Uterus (tissue), 4 donors: ENCODE results near the gene TMEM119. TPM values are rescaled to one million over a fixed set of nuclear protein-coding genes. Genes with fewer than 3 reads are reported as not detected.

ENCODE experiments used
- DNase-seq, 2 donors: peaks; one replicate each; pipeline ENCODE4 v3.0.0-alpha.2; 2019 to 2020
- H3K27ac ChIP-seq, 2 donors: fragments of 200-600 bp; sonication (generic); 1 replicate in 1 of 2; 2 replicates in 1 of 2; pipeline ENCODE4 v1.5.1; 2016 to 2018
- H3K27me3 ChIP-seq, 2 donors: fragments of 200-600 bp; sonication (generic); one replicate each; pipeline ENCODE4 v1.5.1; 2018 to 2019; ENCODE audit warnings: control low read depth in 1 of 2
- H3K36me3 ChIP-seq, 2 donors: fragments of 200-600 bp; sonication (generic); one replicate each; pipeline ENCODE4 v1.5.1; 2019; ENCODE audit warnings: control low read depth in 1 of 2
- H3K4me1 ChIP-seq, 2 donors: fragments of 200-600 bp; sonication (generic); one replicate each; pipeline ENCODE4 v1.5.1; 2018 to 2019; ENCODE audit warnings: control low read depth in 1 of 2
- H3K4me3 ChIP-seq, 2 donors: fragments of 200-600 bp; sonication (generic); 1 replicate in 1 of 2; 2 replicates in 1 of 2; pipeline ENCODE4 v1.5.1; 2018 to 2019; ENCODE audit warnings: mild to moderate bottlenecking in 1 of 2
- H3K9me3 ChIP-seq, 2 donors: fragments of 200-600 bp; sonication (generic); one replicate each; pipeline ENCODE4 v1.5.1; 2019; ENCODE audit warnings: control low read depth in 1 of 2
- POLR2A ChIP-seq, 2 donors: fragments of 450-650 bp; IDR thresholded peaks; one replicate each; pipeline ENCODE4 v1.6.1; 2016; ENCODE audit warnings: antibody characterized with exemption in 2 of 2, mild to moderate bottlenecking in 1 of 2, moderate library complexity in 1 of 2
- intact Hi-C: fragments of 100-400 bp; cut with DNase I; formaldehyde crosslinking; loops from one replicate; pipeline ENCODE4 v1.15.1; 2023; ENCODE audit warnings: low total_unique reads
- total RNA-seq, 4 donors: library from RNA; depleted of rRNA in 3 of 4; stranded (reverse); fragments of >200 nt in 3 of 4; gene quantifications; one replicate each; pipeline versions ENCODE4 v1.1.0 to v1.2.4, GENCODE V29; 2014 to 2023
- TF ChIP-seq, protein P1 (sequence below), 4 experiments: fragments of 200-600 bp in 2 of 4; fragments of 450-650 bp in 2 of 4; sonication (generic) in 2 of 4; IDR thresholded peaks; one replicate each; pipeline ENCODE4 v1.5.1; 2016 to 2019; ENCODE audit warnings: antibody characterized with exemption in 4 of 4, mild to moderate bottlenecking in 2 of 4, moderate library complexity in 1 of 4
- donor health status: DM: yes; HTN: yes; CAD: no.

The TMEM119 gene
- total RNA-seq, 4 donors from 2014 or later: 9.1 to 102 (median 12.4) TPM

DNA sequence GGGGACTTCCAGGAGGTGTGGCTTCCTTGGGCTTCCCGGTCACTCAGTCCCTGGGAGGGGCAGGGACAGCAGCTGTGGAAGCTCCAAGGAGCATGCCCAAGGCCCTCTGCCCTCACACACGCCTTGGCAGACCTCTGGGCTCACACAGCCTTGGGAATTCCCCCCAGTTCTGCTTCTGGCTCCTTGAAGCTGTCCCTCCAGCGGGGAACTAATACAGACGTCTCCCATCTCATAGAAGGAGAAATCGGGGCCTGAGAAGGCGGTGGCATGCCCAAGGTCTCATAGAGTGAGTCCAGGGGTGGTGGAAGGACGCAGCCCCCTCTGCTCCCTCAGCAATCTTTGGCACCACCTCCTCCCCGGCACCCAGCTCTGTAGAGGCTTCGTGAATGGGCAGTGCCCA is 15.7 kb upstream of the TMEM119 start:
- Histone ChIP-seq H3K4me3 (no peak overlapping the region), H3K9me3 (no peaks in the 10 kb centered on the region), H3K36me3 (no peaks in the 10 kb centered on the region), H3K27ac (no peak overlapping the region), H3K4me1 (peaks cover 0 to 4% of the 10 kb centered on the region in 2 donors), H3K27me3 (no peaks in the 10 kb centered on the region)
- intact Hi-C loops: no loop called here
- TF ChIP-seq, protein P1, sequence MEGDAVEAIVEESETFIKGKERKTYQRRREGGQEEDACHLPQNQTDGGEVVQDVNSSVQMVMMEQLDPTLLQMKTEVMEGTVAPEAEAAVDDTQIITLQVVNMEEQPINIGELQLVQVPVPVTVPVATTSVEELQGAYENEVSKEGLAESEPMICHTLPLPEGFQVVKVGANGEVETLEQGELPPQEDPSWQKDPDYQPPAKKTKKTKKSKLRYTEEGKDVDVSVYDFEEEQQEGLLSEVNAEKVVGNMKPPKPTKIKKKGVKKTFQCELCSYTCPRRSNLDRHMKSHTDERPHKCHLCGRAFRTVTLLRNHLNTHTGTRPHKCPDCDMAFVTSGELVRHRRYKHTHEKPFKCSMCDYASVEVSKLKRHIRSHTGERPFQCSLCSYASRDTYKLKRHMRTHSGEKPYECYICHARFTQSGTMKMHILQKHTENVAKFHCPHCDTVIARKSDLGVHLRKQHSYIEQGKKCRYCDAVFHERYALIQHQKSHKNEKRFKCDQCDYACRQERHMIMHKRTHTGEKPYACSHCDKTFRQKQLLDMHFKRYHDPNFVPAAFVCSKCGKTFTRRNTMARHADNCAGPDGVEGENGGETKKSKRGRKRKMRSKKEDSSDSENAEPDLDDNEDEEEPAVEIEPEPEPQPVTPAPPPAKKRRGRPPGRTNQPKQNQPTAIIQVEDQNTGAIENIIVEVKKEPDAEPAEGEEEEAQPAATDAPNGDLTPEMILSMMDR (IDR thresholded peaks at IDR 0.05): no peak
- DNase-seq: no peak

DNA sequence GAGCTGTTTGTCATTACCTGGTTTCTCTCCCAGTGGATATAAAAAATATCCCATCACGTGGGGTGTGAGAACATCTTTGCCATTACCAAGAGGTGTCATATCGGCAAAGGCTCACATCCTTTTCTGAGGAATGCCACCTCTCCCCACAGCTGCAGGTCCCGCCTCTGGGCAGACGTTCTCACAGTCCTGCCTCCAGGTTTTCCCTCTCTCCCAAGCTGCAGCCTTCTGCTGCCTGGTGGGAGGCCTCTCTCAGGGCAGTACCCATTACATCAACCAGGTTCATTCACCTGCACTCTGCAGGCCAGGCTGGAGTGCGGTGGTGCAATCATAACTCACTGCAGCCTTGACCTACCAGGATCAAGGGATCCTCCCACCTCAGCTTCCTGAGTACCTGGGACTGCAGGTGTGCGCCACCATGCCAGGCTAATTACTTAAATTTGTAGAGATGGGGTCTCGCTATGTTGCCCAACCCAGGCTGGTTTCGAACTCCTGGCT is 15.0 kb upstream of the TMEM119 start:
- Histone ChIP-seq H3K27me3 (no peaks in the 10 kb centered on the region), H3K36me3 (no peaks in the 10 kb centered on the region), H3K9me3 (no peaks in the 10 kb centered on the region), H3K4me1 (peaks cover 0 to 4% of the 10 kb centered on the region in 2 donors), H3K4me3 (no peak overlapping the region), H3K27ac (no peak overlapping the region)
- TF ChIP-seq POLR2A (IDR thresholded peaks at IDR 0.05): no peak
- TF ChIP-seq, protein P1 (IDR thresholded peaks at IDR 0.05): no peak
- intact Hi-C loops: no loop called here
- no peak for DNase-seq

DNA sequence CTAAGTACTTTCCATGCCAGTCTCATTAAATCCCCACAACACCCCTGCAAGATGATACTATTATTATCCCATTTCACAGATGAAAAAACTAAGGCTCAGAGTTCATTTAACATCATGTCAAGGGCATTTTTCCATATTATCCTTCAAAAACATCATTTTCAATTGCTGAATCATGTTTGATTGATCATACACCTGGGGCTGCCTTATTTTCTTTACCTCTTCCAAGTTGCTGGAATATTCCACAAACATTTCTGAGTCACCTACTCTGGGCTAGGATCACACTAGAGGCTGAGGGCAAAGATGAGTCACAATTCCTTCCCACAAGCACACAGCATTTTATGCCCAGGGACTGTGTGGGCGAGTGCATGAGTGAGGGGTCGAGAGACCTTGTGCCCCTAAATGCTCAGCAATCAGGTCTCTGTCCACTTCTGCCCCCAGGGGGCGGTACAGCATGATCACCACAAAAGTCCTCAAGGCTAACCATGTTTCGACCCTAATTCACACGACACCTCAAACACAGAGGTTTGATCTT is 14.1 kb upstream of the TMEM119 start:
- TF ChIP-seq, protein P1 (IDR thresholded peaks at IDR 0.05): peak in 2 of 4 experiments; percentile 7 to 27
- TF ChIP-seq POLR2A (IDR thresholded peaks at IDR 0.05): no peak

DNA sequence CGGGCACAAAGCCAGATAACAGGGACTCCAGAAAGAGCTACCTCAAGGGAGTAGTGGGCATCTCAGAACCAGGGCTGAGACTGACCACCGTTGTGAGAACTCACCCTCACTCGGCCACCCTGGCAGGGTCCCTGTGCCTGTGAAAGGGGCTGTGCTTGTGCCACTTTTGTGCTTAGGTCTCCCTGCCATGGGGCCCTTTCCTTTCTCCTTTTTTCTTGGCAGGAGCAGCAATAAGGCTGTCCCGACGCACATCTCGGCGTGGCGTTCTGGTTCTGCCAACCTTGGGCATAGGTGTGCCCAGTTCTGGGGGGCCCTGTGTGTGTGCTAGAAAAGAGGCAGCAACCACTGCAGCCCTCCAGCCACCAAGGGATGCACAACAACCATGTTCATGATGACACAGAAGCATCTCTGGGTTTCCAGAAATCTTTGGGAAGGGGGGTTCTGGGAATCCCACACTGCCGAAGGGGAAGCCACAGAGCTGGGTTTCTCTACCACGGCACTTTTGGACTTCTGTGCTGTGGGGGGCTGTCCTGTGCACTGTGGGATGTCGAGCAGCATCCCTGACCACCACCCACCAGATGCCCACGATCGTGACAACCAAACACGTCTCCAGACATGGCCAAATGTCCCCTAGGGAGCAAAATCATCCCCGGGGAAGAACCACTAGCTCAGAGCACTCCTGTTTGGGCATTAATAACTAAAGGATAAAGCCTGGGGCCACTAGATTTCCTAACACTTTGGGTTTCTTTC is 13.1 kb upstream of the TMEM119 start:
- H3K9me3 ChIP-seq: no peaks in the 10 kb centered on the region
- no peaks in the 10 kb centered on the region for H3K27me3 ChIP-seq
- no peaks in the 10 kb centered on the region for H3K36me3 ChIP-seq
- H3K4me3 ChIP-seq: no peak overlapping the region
- peaks cover 0 to 4% of the 10 kb centered on the region in 2 donors for H3K4me1 ChIP-seq
- no peak for DNase-seq
- intact Hi-C loops: no loop called here
- TF ChIP-seq, protein P1 (IDR thresholded peaks at IDR 0.05): no peak
- no peak for TF ChIP-seq POLR2A (IDR thresholded peaks at IDR 0.05)
- H3K27ac ChIP-seq: no peak overlapping the region

More for the DNA sequence above, 14.1 kb upstream of the TMEM119 start:
- Histone ChIP-seq H3K27ac (no peak overlapping the region), H3K9me3 (no peaks in the 10 kb centered on the region), H3K4me1 (peaks cover 0 to 4% of the 10 kb centered on the region in 2 donors), H3K36me3 (no peaks in the 10 kb centered on the region), H3K27me3 (no peaks in the 10 kb centered on the region), H3K4me3 (no peak overlapping the region)
- intact Hi-C loops: no loop called here
- no peak for DNase-seq

DNA sequence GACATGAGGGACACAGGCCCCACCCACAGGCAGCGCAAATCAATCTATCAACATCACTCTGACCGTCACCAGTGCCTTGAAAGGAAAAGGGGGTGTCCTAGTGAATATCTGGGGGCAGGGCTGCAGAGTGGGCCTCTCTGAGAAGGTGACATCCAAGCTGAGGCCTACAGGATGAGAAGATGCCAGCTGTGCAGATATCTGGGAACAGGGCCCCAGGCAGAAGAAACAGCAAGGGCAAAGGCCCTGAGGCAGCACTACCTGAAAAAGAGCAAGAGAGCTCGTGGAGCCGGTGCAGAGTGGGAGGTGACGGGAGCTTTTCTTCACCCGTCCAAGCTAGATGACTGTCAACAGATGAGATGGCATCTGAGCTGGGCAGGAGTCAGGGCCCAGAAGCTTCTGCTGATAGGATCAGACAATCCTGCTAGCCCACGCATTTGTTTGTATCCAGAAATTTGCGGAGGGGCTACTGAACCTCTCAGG is 12.5 kb upstream of the TMEM119 start:
- no peaks in the 10 kb centered on the region for H3K9me3 ChIP-seq
- H3K4me1 ChIP-seq: peaks cover 0 to 4% of the 10 kb centered on the region in 2 donors
- no peak for TF ChIP-seq POLR2A (IDR thresholded peaks at IDR 0.05)
- TF ChIP-seq, protein P1 (IDR thresholded peaks at IDR 0.05): no peak
- peak overlapping the region; percentile 16 to 49 for H3K27ac ChIP-seq
- no peaks in the 10 kb centered on the region for H3K27me3 ChIP-seq
- intact Hi-C loops: no loop called here
- DNase-seq: no peak
- H3K4me3 ChIP-seq: no peak overlapping the region
- no peaks in the 10 kb centered on the region for H3K36me3 ChIP-seq
